ENCODE measurements around the gene IL25. TPM values are rescaled to one million over a fixed set of nuclear protein-coding genes. Genes with fewer than 3 reads are reported as not detected.
"Not testable (repeated sequence)": the region's sequence is repeated elsewhere in the genome, so short reads cannot be mapped to it uniquely, and the experiment has no call there.

IL25 gene
- total RNA-seq, 4 donors from 2014 or later = not detected

DNA sequence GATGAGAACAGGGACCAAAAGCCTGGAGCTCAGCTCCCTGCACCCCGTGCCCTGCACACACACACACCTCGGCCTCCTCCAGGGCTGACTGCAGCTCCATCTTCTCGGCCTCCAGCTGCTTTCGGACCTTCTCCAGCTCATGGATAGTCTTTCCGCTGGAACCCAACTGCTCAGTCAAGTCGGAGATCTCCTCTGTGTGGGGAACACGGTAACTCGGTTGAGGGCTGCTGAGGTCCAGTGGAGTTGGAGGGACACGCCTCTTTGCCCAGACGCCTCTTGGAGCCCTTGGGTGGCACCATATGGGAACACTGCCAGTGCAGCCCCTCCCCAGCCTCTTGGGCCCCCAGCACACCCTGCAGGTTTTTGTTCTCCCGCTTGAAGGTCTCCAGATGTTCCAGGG, 44.2 kb downstream of the IL25 start:
- peak overlapping the region; percentile 56 to 90 (median 84) for H3K27ac ChIP-seq
- no peak overlapping the region for H3K4me3 ChIP-seq
- intact Hi-C loops (cut with DNase I; ENCODE audit: low total_unique reads) (no loop called here), in situ Hi-C loops (cut with MboI; ENCODE audit: low sequenced_read_pairs in 4 of 4) (no loop called here)
- TF ChIP-seq POLR2A (IDR thresholded peaks at IDR 0.05) = no peak
- TF ChIP-seq, protein P1, sequence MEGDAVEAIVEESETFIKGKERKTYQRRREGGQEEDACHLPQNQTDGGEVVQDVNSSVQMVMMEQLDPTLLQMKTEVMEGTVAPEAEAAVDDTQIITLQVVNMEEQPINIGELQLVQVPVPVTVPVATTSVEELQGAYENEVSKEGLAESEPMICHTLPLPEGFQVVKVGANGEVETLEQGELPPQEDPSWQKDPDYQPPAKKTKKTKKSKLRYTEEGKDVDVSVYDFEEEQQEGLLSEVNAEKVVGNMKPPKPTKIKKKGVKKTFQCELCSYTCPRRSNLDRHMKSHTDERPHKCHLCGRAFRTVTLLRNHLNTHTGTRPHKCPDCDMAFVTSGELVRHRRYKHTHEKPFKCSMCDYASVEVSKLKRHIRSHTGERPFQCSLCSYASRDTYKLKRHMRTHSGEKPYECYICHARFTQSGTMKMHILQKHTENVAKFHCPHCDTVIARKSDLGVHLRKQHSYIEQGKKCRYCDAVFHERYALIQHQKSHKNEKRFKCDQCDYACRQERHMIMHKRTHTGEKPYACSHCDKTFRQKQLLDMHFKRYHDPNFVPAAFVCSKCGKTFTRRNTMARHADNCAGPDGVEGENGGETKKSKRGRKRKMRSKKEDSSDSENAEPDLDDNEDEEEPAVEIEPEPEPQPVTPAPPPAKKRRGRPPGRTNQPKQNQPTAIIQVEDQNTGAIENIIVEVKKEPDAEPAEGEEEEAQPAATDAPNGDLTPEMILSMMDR (IDR thresholded peaks at IDR 0.05 in 4 of 5, conservative IDR thresholded peaks at IDR 0.05 in 1 of 5) = no peak
- H3K4me1 ChIP-seq = peaks cover 0 to 19% of the 10 kb centered on the region in 2 donors
- H3K27me3 ChIP-seq = no peaks in the 10 kb centered on the region
- ATAC-seq = no peak
- no peaks in the 10 kb centered on the region for H3K36me3 ChIP-seq
- no peak for DNase-seq
- H3K9me3 ChIP-seq = no peaks in the 10 kb centered on the region

DNA sequence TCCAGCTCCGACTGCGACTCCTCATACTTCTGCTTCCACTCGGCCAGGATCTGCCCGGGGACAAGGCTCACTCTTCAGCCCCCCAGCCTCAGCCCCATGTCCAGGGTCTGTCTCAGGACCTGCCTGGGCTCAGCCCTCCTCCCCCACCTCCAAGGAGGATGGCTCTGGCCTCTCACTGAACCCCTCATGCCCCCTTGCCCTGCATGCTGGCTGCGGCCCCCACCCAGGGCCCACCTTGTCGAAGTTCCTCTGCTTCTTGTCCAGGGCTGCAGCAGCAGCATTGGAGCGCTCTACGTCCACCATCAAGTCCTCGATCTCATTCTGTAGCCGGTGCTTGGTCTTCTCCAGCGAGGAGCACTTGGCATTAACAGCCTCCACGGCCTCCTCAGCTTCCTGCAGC, 44.7 kb downstream of the IL25 start:
- ATAC-seq; DNase-seq; H3K36me3 ChIP-seq; H3K27me3 ChIP-seq; H3K4me3 ChIP-seq; H3K9me3 ChIP-seq; in situ Hi-C loops (cut with MboI; ENCODE audit: low sequenced_read_pairs in 4 of 4); intact Hi-C loops (cut with DNase I; ENCODE audit: low total_unique reads): not testable (repeated sequence)
- peak overlapping the region; percentile 56 to 90 (median 84) for H3K27ac ChIP-seq
- H3K4me1 ChIP-seq = peaks cover 0 to 16% of the 10 kb centered on the region in 2 donors

DNA sequence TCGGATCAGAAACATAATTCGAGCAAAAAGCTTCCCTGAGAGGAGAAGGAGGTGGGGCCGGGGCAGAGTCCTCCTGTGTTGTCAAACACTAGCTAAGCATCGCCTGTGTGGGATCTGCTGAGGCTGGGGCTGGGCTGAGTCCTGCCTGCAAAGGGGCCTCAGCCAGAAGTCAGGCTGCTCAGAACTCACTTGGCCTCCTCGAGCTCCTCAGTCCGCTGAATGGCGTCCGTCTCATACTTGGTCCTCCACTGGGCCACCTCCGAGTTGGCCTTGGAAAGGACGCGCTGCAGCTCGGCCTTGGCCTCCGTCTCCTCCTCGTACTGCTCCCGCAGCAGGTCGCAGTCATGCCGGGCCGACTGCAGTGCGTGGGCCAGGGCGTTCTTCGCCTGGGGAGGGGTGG, 45.4 kb downstream of the IL25 start:
- DNase-seq = no peak
- H3K27ac ChIP-seq = peak overlapping the region; percentile 56 to 90 (median 84)
- H3K9me3 ChIP-seq = no peaks in the 10 kb centered on the region
- in situ Hi-C loops (cut with MboI; ENCODE audit: low sequenced_read_pairs in 4 of 4) = no loop called here
- H3K4me3 ChIP-seq = no peak overlapping the region
- intact Hi-C loops (cut with DNase I; ENCODE audit: low total_unique reads) = no loop called here
- ATAC-seq = no peak
- H3K27me3 ChIP-seq = no peaks in the 10 kb centered on the region
- H3K36me3 ChIP-seq = no peaks in the 10 kb centered on the region
- TF ChIP-seq POLR2A (IDR thresholded peaks at IDR 0.05) = no peak
- TF ChIP-seq, protein P1 (IDR thresholded peaks at IDR 0.05 in 4 of 5, conservative IDR thresholded peaks at IDR 0.05 in 1 of 5) = no peak
- peaks cover 0 to 13% of the 10 kb centered on the region in 2 donors for H3K4me1 ChIP-seq

DNA sequence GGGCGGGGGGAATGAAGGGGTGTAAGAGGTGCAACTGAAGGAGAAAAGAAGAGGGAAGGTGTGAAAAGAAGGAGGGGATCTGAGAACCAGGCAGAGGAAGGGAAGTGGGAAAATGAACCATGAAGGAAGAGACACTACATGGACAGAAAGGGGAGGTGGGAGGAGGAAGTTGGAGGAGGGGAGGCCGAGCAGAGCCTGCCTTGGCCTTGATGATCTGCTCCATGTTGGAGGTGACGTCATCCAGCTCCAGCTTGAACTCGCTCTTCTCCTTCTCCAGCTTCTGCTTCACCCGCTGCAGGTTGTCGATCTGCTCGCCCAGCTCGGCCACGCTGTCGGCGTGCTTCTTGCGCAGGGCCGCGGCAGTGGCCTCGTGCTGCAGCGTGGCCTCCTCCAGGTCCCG, 47.0 kb downstream of the IL25 start:
- in situ Hi-C loops (cut with MboI; ENCODE audit: low sequenced_read_pairs in 4 of 4); H3K36me3 ChIP-seq: not testable (repeated sequence)

DNA sequence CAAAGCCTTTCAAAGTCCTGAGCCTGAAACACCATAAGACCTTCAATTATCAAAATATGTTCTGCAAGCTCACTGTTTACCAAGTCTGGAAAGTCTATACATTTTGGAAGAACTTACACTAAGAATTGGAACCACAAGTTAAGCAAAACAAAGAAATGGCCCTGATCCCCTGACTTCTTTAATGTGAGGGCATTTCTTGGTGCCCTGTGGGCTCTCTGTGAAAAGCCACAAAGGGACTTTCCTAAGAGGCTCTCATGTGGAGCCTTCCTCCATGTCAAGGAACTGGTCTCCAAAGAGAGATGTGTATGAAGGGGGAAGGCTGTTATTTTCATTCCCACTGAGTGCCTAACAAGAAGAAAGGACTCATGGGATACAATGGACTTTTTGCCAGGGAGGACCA, 49.0 kb downstream of the IL25 start:
- peak overlapping the region; percentile 39 to 72 (median 64) for H3K27ac ChIP-seq
- no peaks in the 10 kb centered on the region for H3K36me3 ChIP-seq
- intact Hi-C loops (cut with DNase I; ENCODE audit: low total_unique reads) = no loop called here
- H3K4me3 ChIP-seq = no peak overlapping the region
- H3K9me3 ChIP-seq = no peaks in the 10 kb centered on the region
- DNase-seq (no peak), ATAC-seq (no peak)
- no peaks in the 10 kb centered on the region for H3K27me3 ChIP-seq
- peaks cover 0 to 5% of the 10 kb centered on the region in 2 donors for H3K4me1 ChIP-seq
- in situ Hi-C loops (cut with MboI; ENCODE audit: low sequenced_read_pairs in 4 of 4) = no loop called here
- no peak for TF ChIP-seq POLR2A (IDR thresholded peaks at IDR 0.05)
- TF ChIP-seq, protein P1 (IDR thresholded peaks at IDR 0.05 in 4 of 5, conservative IDR thresholded peaks at IDR 0.05 in 1 of 5) = no peak

More for the DNA sequence above, 47.0 kb downstream of the IL25 start:
- H3K4me3 ChIP-seq; ATAC-seq; H3K4me1 ChIP-seq; DNase-seq; intact Hi-C loops (cut with DNase I; ENCODE audit: low total_unique reads); H3K9me3 ChIP-seq; H3K27me3 ChIP-seq: not testable (repeated sequence)
- peak overlapping the region; percentile 14 to 90 (median 84) for H3K27ac ChIP-seq

DNA sequence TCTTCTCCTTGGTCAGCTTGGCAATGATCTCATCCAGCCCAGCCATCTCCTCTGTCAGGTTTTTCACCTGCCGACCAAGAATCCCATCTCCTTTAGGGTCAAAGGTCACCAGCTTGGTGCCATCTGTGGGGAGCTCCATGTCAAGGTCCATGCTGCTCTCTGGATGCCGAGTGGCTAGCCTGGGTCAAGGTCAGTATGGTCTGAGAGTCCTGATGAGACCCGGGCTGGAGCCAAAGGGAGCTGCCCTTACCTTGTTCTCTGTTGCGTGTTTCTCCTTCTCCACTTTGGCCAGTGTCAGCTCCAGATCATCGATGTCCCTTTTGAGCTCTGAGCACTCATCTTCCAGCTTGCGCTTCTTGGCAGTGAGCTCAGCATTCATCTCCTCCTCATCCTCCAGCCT, 51.0 kb downstream of the IL25 start:
- peak overlapping the region; percentile 31 to 72 (median 64) for H3K27ac ChIP-seq

More for the DNA sequence above, 51.0 kb downstream of the IL25 start:
- intact Hi-C loops (cut with DNase I; ENCODE audit: low total_unique reads) = no loop called here
- in situ Hi-C loops (cut with MboI; ENCODE audit: low sequenced_read_pairs in 4 of 4) = no loop called here
- Histone ChIP-seq H3K9me3 (no peaks in the 10 kb centered on the region), H3K4me3 (no peak overlapping the region), H3K4me1 (peaks cover 0 to 5% of the 10 kb centered on the region in 2 donors), H3K36me3 (no peaks in the 10 kb centered on the region), H3K27me3 (no peaks in the 10 kb centered on the region)
- DNase-seq (no peak), ATAC-seq (no peak)
- no peak for TF ChIP-seq POLR2A (IDR thresholded peaks at IDR 0.05)
- TF ChIP-seq, protein P1 (IDR thresholded peaks at IDR 0.05 in 4 of 5, conservative IDR thresholded peaks at IDR 0.05 in 1 of 5) = no peak

Measured in gastrocnemius medialis (tissue), 4 donors.